K562 (cell line): ENCODE measurements around the gene GRIP1.

Source experiments
- CHD2 ChIP-seq: IDR thresholded peaks from 2 replicates; pipeline ENCODE4 v1.6.1; 2011; ENCODE audit warnings: low read depth, low read length
- FOXM1 ChIP-seq, 2 experiments: fragments of 450-650 bp in 1 of 2; sonication (generic) in 1 of 2; formaldehyde crosslinking in 1 of 2; IDR thresholded peaks; 2 replicates each; pipeline versions ENCODE4 v1.6.1 to v1.9.0; 2017 to 2022; ENCODE audit warnings: low read depth in 2 of 2, mild to moderate bottlenecking in 2 of 2, missing genetic modification reagents in 1 of 2, moderate library complexity in 1 of 2
- FUS ChIP-seq: fragments of 200-400 bp; formaldehyde crosslinking; optimal IDR thresholded peaks from 2 replicates; pipeline ENCODE3; 2017; ENCODE audit warnings: low read depth, low read length
- IRF2 ChIP-seq: sonication (generic); formaldehyde crosslinking; IDR thresholded peaks from 2 replicates; pipeline ENCODE4 v1.8.1; 2022; ENCODE audit warnings: mild to moderate bottlenecking, missing genetic modification reagents
- RBBP5 ChIP-seq: fragments of 200-600 bp; sonication (generic); IDR thresholded peaks from 2 replicates; pipeline ENCODE4 v1.6.1; 2012; ENCODE audit warnings: borderline replicate concordance, mild to moderate bottlenecking, low read length, control low read depth, inconsistent platforms; ENCODE audit not compliant: insufficient read depth, poor library complexity, severe bottlenecking
- SMARCA4 ChIP-seq: fragments of 450-650 bp; IDR thresholded peaks from 2 replicates; pipeline ENCODE4 v1.6.1; 2016
- SMARCB1 ChIP-seq: IDR thresholded peaks from 2 replicates; pipeline ENCODE4 v1.6.1; 2011; ENCODE audit warnings: improper control_type of control experiment, low read depth; ENCODE audit not compliant: insufficient read length
- SNRNP70 ChIP-seq: fragments of 200-400 bp; formaldehyde crosslinking; optimal IDR thresholded peaks from 2 replicates; pipeline ENCODE3; 2017; ENCODE audit warnings: low read depth, low read length
- SRSF7 ChIP-seq: fragments of 200-400 bp; formaldehyde crosslinking; optimal IDR thresholded peaks from 2 replicates; pipeline ENCODE3; 2017; ENCODE audit warnings: mild to moderate bottlenecking, low read depth, low read length
- ZNF274 ChIP-seq: IDR thresholded peaks from 2 replicates; pipeline ENCODE4 v1.6.1; 2011; ENCODE audit warnings: low read depth, mild to moderate bottlenecking, low read length, moderate library complexity, borderline replicate concordance
- TF ChIP-seq, protein P1 (sequence below), 2 experiments: fragments of 450-650 bp; IDR thresholded peaks; 2 replicates each; pipeline ENCODE4 v1.6.1; 2016; ENCODE audit warnings: mild to moderate bottlenecking in 2 of 2, borderline replicate concordance in 1 of 2, low read depth in 1 of 2, moderate library complexity in 1 of 2
- TF ChIP-seq, protein P2 (sequence below): sonication (generic); formaldehyde crosslinking; IDR thresholded peaks from 2 replicates; pipeline ENCODE4 v1.8.0; 2023; ENCODE audit warnings: mild to moderate bottlenecking, missing genetic modification reagents

DNA sequence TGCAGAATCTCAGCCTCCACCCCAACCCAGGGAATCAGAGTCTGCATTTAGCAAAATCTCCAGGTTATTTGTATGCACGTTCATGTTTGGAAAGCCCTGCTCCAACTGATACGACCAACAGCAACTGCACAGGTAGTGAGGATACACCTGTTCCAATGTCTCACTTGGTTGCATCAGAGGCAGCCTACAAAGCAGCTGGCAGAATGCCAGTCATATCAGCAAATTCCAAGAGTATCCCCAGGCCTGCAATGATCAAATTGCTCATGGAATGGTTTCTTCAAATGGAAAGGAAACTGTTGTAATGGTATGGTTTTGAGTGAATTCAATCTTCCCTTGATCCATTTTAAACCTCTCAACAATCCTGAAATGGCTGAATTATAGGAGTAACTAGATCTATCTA lies 75.4 kb downstream of the GRIP1 start:
- TF ChIP-seq RBBP5, result no peak
- TF ChIP-seq CHD2, result no peak
- no peak for TF ChIP-seq ZNF274
- no peak for TF ChIP-seq SNRNP70
- TF ChIP-seq SRSF7, result no peak
- TF ChIP-seq, protein P1, sequence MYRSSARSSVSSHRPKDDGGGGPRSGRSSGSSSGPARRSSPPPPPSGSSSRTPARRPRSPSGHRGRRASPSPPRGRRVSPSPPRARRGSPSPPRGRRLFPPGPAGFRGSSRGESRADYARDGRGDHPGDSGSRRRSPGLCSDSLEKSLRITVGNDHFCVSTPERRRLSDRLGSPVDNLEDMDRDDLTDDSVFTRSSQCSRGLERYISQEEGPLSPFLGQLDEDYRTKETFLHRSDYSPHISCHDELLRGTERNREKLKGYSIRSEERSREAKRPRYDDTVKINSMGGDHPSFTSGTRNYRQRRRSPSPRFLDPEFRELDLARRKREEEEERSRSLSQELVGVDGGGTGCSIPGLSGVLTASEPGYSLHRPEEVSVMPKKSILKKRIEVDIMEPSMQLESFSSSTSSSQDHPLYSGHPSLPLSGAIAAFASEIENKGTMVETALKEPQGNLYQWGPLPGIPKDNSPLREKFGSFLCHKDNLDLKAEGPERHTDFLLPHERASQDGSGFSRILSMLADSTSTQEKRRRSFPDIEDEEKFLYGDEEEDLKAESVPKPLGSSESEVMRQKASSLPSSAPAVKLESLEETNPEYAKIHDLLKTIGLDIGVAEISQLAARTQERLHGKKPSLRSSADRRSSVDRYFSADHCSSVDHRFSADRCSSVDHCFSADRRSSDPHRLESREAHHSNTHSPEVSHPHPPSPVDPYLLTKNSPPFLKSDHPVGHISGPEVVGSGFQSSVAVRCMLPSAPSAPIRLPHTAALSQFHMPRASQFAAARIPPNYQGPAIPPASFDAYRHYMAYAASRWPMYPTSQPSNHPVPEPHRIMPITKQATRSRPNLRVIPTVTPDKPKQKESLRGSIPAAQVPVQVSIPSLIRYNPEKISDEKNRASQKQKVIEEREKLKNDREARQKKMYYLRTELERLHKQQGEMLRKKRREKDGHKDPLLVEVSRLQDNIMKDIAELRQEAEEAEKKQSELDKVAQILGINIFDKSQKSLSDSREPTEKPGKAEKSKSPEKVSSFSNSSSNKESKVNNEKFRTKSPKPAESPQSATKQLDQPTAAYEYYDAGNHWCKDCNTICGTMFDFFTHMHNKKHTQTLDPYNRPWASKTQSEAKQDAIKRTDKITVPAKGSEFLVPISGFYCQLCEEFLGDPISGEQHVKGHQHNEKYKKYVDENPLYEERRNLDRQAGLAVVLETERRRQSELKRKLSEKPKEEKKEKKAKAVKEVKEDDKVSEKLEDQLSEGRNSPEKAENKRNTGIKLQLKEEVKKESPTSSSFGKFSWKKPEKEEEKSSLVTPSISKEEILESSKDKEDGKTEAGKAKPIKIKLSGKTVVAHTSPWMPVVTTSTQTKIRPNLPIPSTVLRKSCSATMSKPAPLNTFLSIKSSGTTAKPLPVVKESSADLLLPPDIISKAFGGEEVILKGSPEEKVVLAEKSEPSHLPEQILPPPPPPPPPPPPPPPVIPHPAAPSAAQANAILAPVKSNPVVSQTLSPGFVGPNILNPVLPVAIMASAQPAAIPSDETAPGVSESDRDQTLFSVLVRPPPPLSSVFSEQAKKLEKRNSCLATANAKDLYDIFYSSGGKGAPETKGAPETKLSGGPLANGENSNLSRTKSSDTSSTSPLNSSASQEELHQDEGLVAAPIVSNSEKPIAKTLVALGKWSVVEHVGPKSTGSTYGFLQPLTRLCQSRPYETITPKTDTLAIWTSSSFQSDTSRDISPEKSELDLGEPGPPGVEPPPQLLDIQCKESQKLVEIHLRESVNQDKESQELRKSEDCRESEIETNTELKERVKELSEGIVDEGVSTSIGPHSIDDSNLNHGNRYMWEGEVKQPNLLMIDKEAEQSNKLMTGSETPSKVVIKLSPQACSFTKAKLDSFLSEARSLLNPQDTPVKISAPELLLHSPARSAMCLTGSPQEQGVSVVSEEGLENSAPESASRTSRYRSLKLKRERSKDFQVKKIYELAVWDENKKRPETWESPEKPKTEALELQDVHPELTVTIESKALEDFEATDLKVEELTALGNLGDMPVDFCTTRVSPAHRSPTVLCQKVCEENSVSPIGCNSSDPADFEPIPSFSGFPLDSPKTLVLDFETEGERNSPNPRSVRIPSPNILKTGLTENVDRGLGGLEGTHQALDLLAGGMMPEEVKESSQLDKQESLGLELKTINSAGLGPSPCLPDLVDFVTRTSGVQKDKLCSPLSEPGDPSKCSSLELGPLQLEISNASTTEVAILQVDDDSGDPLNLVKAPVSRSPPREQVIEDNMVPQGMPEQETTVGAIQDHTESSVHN (IDR thresholded peaks at IDR 0.05; ENCODE audit: borderline replicate concordance in 1 of 2, low read depth in 1 of 2), result no peak
- no peak for TF ChIP-seq FOXM1 (IDR thresholded peaks at IDR 0.05; ENCODE audit: low read depth)
- no peak for TF ChIP-seq FOXM1 (CRISPR knock-in tag; IDR thresholded peaks at IDR 0.05; ENCODE audit: low read depth)
- TF ChIP-seq SMARCA4, result no peak
- TF ChIP-seq, protein P2, sequence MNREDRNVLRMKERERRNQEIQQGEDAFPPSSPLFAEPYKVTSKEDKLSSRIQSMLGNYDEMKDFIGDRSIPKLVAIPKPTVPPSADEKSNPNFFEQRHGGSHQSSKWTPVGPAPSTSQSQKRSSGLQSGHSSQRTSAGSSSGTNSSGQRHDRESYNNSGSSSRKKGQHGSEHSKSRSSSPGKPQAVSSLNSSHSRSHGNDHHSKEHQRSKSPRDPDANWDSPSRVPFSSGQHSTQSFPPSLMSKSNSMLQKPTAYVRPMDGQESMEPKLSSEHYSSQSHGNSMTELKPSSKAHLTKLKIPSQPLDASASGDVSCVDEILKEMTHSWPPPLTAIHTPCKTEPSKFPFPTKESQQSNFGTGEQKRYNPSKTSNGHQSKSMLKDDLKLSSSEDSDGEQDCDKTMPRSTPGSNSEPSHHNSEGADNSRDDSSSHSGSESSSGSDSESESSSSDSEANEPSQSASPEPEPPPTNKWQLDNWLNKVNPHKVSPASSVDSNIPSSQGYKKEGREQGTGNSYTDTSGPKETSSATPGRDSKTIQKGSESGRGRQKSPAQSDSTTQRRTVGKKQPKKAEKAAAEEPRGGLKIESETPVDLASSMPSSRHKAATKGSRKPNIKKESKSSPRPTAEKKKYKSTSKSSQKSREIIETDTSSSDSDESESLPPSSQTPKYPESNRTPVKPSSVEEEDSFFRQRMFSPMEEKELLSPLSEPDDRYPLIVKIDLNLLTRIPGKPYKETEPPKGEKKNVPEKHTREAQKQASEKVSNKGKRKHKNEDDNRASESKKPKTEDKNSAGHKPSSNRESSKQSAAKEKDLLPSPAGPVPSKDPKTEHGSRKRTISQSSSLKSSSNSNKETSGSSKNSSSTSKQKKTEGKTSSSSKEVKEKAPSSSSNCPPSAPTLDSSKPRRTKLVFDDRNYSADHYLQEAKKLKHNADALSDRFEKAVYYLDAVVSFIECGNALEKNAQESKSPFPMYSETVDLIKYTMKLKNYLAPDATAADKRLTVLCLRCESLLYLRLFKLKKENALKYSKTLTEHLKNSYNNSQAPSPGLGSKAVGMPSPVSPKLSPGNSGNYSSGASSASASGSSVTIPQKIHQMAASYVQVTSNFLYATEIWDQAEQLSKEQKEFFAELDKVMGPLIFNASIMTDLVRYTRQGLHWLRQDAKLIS (CRISPR knock-in tag), result no peak
- TF ChIP-seq FUS, result no peak
- no peak for TF ChIP-seq SMARCB1
- TF ChIP-seq IRF2 (CRISPR knock-in tag), result no peak
